H1 (cell line): Measurements from ENCODE around the gene DPYSL4. TPM values are rescaled to one million over a fixed set of nuclear protein-coding genes. Genes with fewer than 3 reads are reported as not detected.

Experiments
- CTCF ChIA-PET: fragments of 300-600 bp; sonication (Branson Sonifier 250); formaldehyde crosslinking; loops from one replicate; lab custom pipeline; 2021; ENCODE audit not compliant: partially characterized antibody; lab: Charles Lee
- POLR2A ChIA-PET: fragments of 300-600 bp; sonication (Branson Sonifier 250); formaldehyde crosslinking; loops from one replicate; lab custom pipeline; 2021; ENCODE audit warnings: inconsistent platforms; ENCODE audit not compliant: partially characterized antibody; lab: Charles Lee
- DNase-seq, 2 experiments: peaks; one replicate each; pipeline versions ENCODE4 v3.0.0 to v3.0.0-alpha.2; 2010 to 2022; ENCODE audit warnings: low spot score in 2 of 2, low read depth in 1 of 2, mixed read lengths in 1 of 2
- FAIRE-seq: peaks from 2 replicates; lab custom pipeline; 2011; peaks lifted over from hg19 to GRCh38; lab: Jason Lieb, UNC
- H2AFZ ChIP-seq: 2 replicates; pipeline ENCODE4 v1.8.1; 2012; ENCODE audit warnings: low read length, inconsistent platforms
- H2AK5ac ChIP-seq: 2 replicates; pipeline ENCODE4 v1.6.1; 2013; ENCODE audit warnings: low read depth, low read length
- H2BK120ac ChIP-seq: replicated peaks from 2 replicates; pipeline ENCODE3; 2013; ENCODE audit warnings: low read depth, low read length, inconsistent platforms
- H2BK12ac ChIP-seq: 2 replicates; pipeline ENCODE4 v1.6.1; 2013; ENCODE audit warnings: low read depth, low read length
- H2BK15ac ChIP-seq: 2 replicates; pipeline ENCODE4 v1.6.1; 2013; ENCODE audit warnings: low read length
- H2BK20ac ChIP-seq: 2 replicates; pipeline ENCODE4 v1.6.1; 2013; ENCODE audit warnings: low read length
- H2BK5ac ChIP-seq: 2 replicates; pipeline ENCODE4 v1.6.1; 2013; ENCODE audit warnings: low read depth, low read length
- H3K14ac ChIP-seq: 2 replicates; pipeline ENCODE4 v1.6.1; 2013; ENCODE audit warnings: inconsistent platforms; ENCODE audit not compliant: insufficient read length
- H3K18ac ChIP-seq: 2 replicates; pipeline ENCODE4 v1.6.1; 2013; ENCODE audit warnings: low read length; ENCODE audit errors: extremely low read depth
- H3K23ac ChIP-seq: 2 replicates; pipeline ENCODE4 v1.6.1; 2013; ENCODE audit warnings: inconsistent platforms; ENCODE audit not compliant: insufficient read length
- H3K23me2 ChIP-seq: 2 replicates; pipeline ENCODE4 v1.6.1; 2013; ENCODE audit warnings: low read depth, low read length
- H3K27ac ChIP-seq: 2 replicates; pipeline ENCODE4 v1.6.1; 2011; ENCODE audit warnings: low read depth, low read length, inconsistent platforms
- H3K27me3 ChIP-seq, 4 experiments: replicated peaks in 1 of 4; 1 replicate in 1 of 4; 2 replicates in 3 of 4; pipeline versions ENCODE4 v1.6.1 to v1.8.1; 2011 to 2013; ENCODE audit warnings: low read length in 3 of 4, mild to moderate bottlenecking in 3 of 4, inconsistent platforms in 2 of 4, mixed read lengths in 2 of 4, moderate library complexity in 1 of 4; ENCODE audit not compliant: control insufficient read depth in 3 of 4, insufficient read depth in 3 of 4; ENCODE audit errors: extremely low read depth in 1 of 4
- H3K36me3 ChIP-seq, 4 experiments: 2 replicates each; pipeline versions ENCODE4 v1.6.1 to v1.8.1; 2011 to 2013; ENCODE audit warnings: mild to moderate bottlenecking in 4 of 4, low read length in 3 of 4, moderate library complexity in 2 of 4, control low read depth in 1 of 4, inconsistent platforms in 1 of 4; ENCODE audit not compliant: insufficient read depth in 4 of 4, control insufficient read depth in 2 of 4
- H3K4ac ChIP-seq: replicated peaks from 2 replicates; pipeline ENCODE3; 2013; ENCODE audit warnings: low read length, low read depth, mixed read lengths, inconsistent platforms; ENCODE audit not compliant: insufficient read length
- H3K4me1 ChIP-seq, 4 experiments: replicated peaks in 1 of 4; 1 replicate in 1 of 4; 2 replicates in 3 of 4; pipeline versions ENCODE4 v1.6.1 to v1.8.1; 2011 to 2013; ENCODE audit warnings: low read length in 3 of 4, inconsistent platforms in 2 of 4, mixed read lengths in 1 of 4; ENCODE audit not compliant: insufficient read depth in 4 of 4, control insufficient read depth in 3 of 4
- H3K4me2 ChIP-seq, 2 experiments: 2 replicates each; pipeline versions ENCODE4 v1.6.1 to v1.8.1; 2011 to 2013; ENCODE audit warnings: low read depth in 2 of 2, low read length in 2 of 2, control low read depth in 1 of 2, inconsistent platforms in 1 of 2, mild to moderate bottlenecking in 1 of 2; ENCODE audit not compliant: insufficient read depth in 1 of 2
- H3K4me3 ChIP-seq, 4 experiments: fragments of 200-600, 300-600 bp in 1 of 4; sonication (generic), shearing (Covaris generic), sonication (Bioruptor Twin) in 1 of 4; 2 replicates each; pipeline versions ENCODE4 v1.5.1 to v1.8.1; 2011 to 2016; ENCODE audit warnings: low read length in 4 of 4, low read depth in 3 of 4, control low read depth in 2 of 4, inconsistent platforms in 2 of 4, mild to moderate bottlenecking in 2 of 4, mixed read lengths in 1 of 4, moderate library complexity in 1 of 4; ENCODE audit not compliant: insufficient read depth in 2 of 4; ENCODE audit errors: extremely low read depth in 1 of 4
- H3K56ac ChIP-seq: replicated peaks from 2 replicates; pipeline ENCODE3; 2013; ENCODE audit warnings: low read depth, mild to moderate bottlenecking, mixed read lengths, low read length, inconsistent platforms; ENCODE audit not compliant: insufficient read length
- H3K79me1 ChIP-seq: 2 replicates; pipeline ENCODE4 v1.6.1; 2013; ENCODE audit warnings: low read depth, low read length, control low read depth
- H3K79me2 ChIP-seq, 2 experiments: 2 replicates each; pipeline versions ENCODE4 v1.6.1 to v1.8.1; 2012 to 2013; ENCODE audit warnings: low read length in 2 of 2, mild to moderate bottlenecking in 2 of 2, inconsistent platforms in 1 of 2; ENCODE audit not compliant: insufficient read depth in 2 of 2, control insufficient read depth in 1 of 2
- H3K9ac ChIP-seq, 4 experiments: replicated peaks in 1 of 4; 1 replicate in 1 of 4; 2 replicates in 3 of 4; pipeline versions ENCODE4 v1.6.1 to v1.8.1; 2011 to 2013; ENCODE audit warnings: low read depth in 3 of 4, low read length in 3 of 4, control low read depth in 2 of 4, mild to moderate bottlenecking in 2 of 4, moderate library complexity in 2 of 4, inconsistent platforms in 1 of 4; ENCODE audit errors: extremely low read depth in 1 of 4
- H3K9me3 ChIP-seq, 2 experiments: 2 replicates each; pipeline versions ENCODE4 v1.6.1 to v1.8.1; 2012 to 2013; ENCODE audit warnings: mild to moderate bottlenecking in 2 of 2, moderate library complexity in 2 of 2, control low read depth in 1 of 2, inconsistent platforms in 1 of 2, low read depth in 1 of 2, low read length in 1 of 2, mixed read lengths in 1 of 2; ENCODE audit not compliant: insufficient read depth in 2 of 2
- H4K20me1 ChIP-seq, 2 experiments: replicated peaks in 1 of 2; 2 replicates each; pipeline versions ENCODE3 to v1.8.1; 2011 to 2013; ENCODE audit warnings: inconsistent platforms in 2 of 2, low read length in 2 of 2, mild to moderate bottlenecking in 1 of 2; ENCODE audit not compliant: insufficient read depth in 2 of 2, control insufficient read depth in 1 of 2
- H4K5ac ChIP-seq: 2 replicates; pipeline ENCODE4 v1.6.1; 2013; ENCODE audit warnings: low read length, low read depth, mixed read lengths, inconsistent platforms; ENCODE audit not compliant: insufficient read length
- H4K8ac ChIP-seq: 2 replicates; pipeline ENCODE4 v1.8.0; 2013; ENCODE audit warnings: mild to moderate bottlenecking, moderate library complexity, low read length, inconsistent platforms; ENCODE audit not compliant: insufficient read depth; ENCODE audit errors: extremely low read depth
- H4K91ac ChIP-seq: replicated peaks from 2 replicates; pipeline ENCODE3; 2013; ENCODE audit warnings: low read length, mixed read lengths, inconsistent platforms; ENCODE audit not compliant: insufficient read length
- SIN3A ChIP-seq, 2 experiments: IDR thresholded peaks in 1 of 2; conservative IDR thresholded peaks in 1 of 2; 2 replicates each; pipeline ENCODE4 v1.6.1; 2011 to 2012; ENCODE audit warnings: low read length in 2 of 2, improper control_type of control experiment in 1 of 2, low read depth in 1 of 2, mild to moderate bottlenecking in 1 of 2
- WGBS, 2 experiments: shearing (Covaris generic) in 1 of 2; methylation state at CpG; one replicate each; pipeline versions ENCODE4 v1.1.6 to v1.1.7; 2013 to 2015; ENCODE audit warnings: low lambda C conversion rate in 2 of 2, mixed read lengths in 2 of 2, inconsistent platforms in 1 of 2, low coverage in 1 of 2, missing lambda C conversion rate in 1 of 2; ENCODE audit not compliant: insufficient replicate concordance in 2 of 2, insufficient coverage in 1 of 2, insufficient read length in 1 of 2; ENCODE audit errors: extremely low coverage in 1 of 2, missing lambda C conversion rate in 1 of 2; 5-methylcytosine and 5-hydroxymethylcytosine counted together
- polyA plus RNA-seq, 7 experiments: library from polyadenylated mRNA; depleted of rRNA in 3 of 7; stranded (reverse) in 5 of 7; unstranded in 2 of 7; fragments of >200 nt in 5 of 7; fragments of 200-250 nt in 2 of 7; gene quantifications; 1 replicate in 5 of 7; 2 replicates in 1 of 7; 4 replicates in 1 of 7; pipeline versions ENCODE4 v1.2.1 to v1.2.3, GENCODE V29; 2011 to 2013; ENCODE audit warnings: missing spikeins in 2 of 7, mixed read lengths in 2 of 7
- total RNA-seq: library from RNA; stranded (reverse); fragmentation: NEBNext Ultra II Directional; extraction: Animal tissue kit (Norgen Biotek cat#: 25700); gene quantifications from 2 replicates; pipeline ENCODE4 v1.2.1, GENCODE V29; 2021

DPYSL4 gene
- total and polyA plus RNA-seq, 2 of the 8 experiments (the other 6 are each of a cell fraction or from before 2014, with no cell fraction given) = 12.9 to 15.2 TPM

- no peak for FAIRE-seq
- 93% methylated on average over 23 of the region's 23 CpGs; no CpG with 5 or more reads in 1 of the 2 experiments for WGBS, 2 experiments
- H2BK120ac ChIP-seq = no peak overlapping the region
- H3K9ac ChIP-seq = no peak overlapping the region
- no peaks in the 10 kb centered on the region for H3K23me2 ChIP-seq
- H2AK5ac ChIP-seq = no peak overlapping the region
- no peaks in the 10 kb centered on the region for H3K4me1 ChIP-seq
- H3K56ac ChIP-seq = no peak overlapping the region
- H3K14ac ChIP-seq = no peak overlapping the region
- peaks cover 1 to 2% of the 10 kb centered on the region in 2 experiments for H4K20me1 ChIP-seq
- ChIA-PET POLR2A (no interaction called here), CTCF (no interaction called here)
- no peaks in the 10 kb centered on the region for H3K27me3 ChIP-seq
- H2BK12ac ChIP-seq = no peak overlapping the region
- H4K8ac ChIP-seq = no peak overlapping the region
- no peak overlapping the region for H3K23ac ChIP-seq
- no peak for DNase-seq
- H3K79me2 ChIP-seq = no peaks in the 10 kb centered on the region
- no peak overlapping the region for H4K91ac ChIP-seq
- no peak overlapping the region for H2BK20ac ChIP-seq
- H3K27ac ChIP-seq = no peak overlapping the region
- H4K5ac ChIP-seq = no peak overlapping the region
- H2AFZ ChIP-seq = no peak overlapping the region
- H3K4me3 ChIP-seq = no peak overlapping the region
- no peaks in the 10 kb centered on the region for H3K79me1 ChIP-seq
- peaks cover 2% of the 10 kb centered on the region in 2 experiments; a peak in 1 of 4 replicates for H3K9me3 ChIP-seq
- no peak overlapping the region for H3K4me2 ChIP-seq
- H3K4ac ChIP-seq = no peak overlapping the region
- H2BK5ac ChIP-seq = no peak overlapping the region
- H3K36me3 ChIP-seq = no peaks in the 10 kb centered on the region
- H3K18ac ChIP-seq = no peak overlapping the region
- H2BK15ac ChIP-seq = no peak overlapping the region
- no peak for TF ChIP-seq SIN3A (conservative IDR thresholded peaks at IDR 0.05 in 1 of 2, IDR thresholded peaks at IDR 0.05 in 1 of 2; ENCODE audit: low read depth in 1 of 2, low read length in 2 of 2)
These were observed 23.3 kb downstream of the DPYSL4 start for GRCh38 chr10:132209978-132210530.
